ENCODE results near the gene ACP4. TPM values are rescaled to one million over a fixed set of nuclear protein-coding genes. Genes with fewer than 3 reads are reported as not detected.

The ACP4 gene
- total RNA-seq, 1 donor from 2014 or later, result not detected

DNA sequence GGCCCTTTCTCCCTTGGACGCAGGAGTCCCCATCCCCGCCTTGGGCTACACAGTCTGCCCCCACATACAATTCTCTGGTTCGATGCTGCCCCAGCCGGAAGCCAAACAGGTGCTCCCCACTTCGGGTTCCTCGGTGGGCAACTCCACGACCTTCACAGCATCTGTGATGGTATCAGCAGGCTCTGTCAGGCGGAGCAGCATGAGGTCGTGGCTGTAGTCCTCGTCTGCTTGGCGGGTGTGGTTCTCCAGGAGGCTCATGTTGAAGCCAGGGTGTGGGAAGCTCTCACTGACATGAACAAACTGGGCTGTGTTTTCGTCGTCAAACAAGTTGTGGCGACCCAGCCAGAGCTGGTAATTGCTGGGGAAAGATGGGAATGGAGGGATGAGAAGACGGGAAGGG, 29.9 kb downstream of the ACP4 start:
- H3K27ac Mint-ChIP-seq (ENCODE audit: unreplicated experiment), result no peak overlapping the region
- no peak for DNase-seq (ENCODE audit: low spot score)
- no peak overlapping the region for H3K4me3 Mint-ChIP-seq (ENCODE audit: unreplicated experiment)
- H3K9me3 Mint-ChIP-seq (ENCODE audit: low read depth), result no peaks in the 10 kb centered on the region
- TF ChIP-seq, protein P1, sequence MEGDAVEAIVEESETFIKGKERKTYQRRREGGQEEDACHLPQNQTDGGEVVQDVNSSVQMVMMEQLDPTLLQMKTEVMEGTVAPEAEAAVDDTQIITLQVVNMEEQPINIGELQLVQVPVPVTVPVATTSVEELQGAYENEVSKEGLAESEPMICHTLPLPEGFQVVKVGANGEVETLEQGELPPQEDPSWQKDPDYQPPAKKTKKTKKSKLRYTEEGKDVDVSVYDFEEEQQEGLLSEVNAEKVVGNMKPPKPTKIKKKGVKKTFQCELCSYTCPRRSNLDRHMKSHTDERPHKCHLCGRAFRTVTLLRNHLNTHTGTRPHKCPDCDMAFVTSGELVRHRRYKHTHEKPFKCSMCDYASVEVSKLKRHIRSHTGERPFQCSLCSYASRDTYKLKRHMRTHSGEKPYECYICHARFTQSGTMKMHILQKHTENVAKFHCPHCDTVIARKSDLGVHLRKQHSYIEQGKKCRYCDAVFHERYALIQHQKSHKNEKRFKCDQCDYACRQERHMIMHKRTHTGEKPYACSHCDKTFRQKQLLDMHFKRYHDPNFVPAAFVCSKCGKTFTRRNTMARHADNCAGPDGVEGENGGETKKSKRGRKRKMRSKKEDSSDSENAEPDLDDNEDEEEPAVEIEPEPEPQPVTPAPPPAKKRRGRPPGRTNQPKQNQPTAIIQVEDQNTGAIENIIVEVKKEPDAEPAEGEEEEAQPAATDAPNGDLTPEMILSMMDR (IDR thresholded peaks at IDR 0.05), result no peak
- peaks cover 69% of the 10 kb centered on the region for H3K27me3 Mint-ChIP-seq (ENCODE audit: low read depth)
- H3K4me1 Mint-ChIP-seq (ENCODE audit: low read depth), result peaks cover 13% of the 10 kb centered on the region
- H3K36me3 Mint-ChIP-seq (ENCODE audit: low read depth), result peaks cover 1% of the 10 kb centered on the region

DNA sequence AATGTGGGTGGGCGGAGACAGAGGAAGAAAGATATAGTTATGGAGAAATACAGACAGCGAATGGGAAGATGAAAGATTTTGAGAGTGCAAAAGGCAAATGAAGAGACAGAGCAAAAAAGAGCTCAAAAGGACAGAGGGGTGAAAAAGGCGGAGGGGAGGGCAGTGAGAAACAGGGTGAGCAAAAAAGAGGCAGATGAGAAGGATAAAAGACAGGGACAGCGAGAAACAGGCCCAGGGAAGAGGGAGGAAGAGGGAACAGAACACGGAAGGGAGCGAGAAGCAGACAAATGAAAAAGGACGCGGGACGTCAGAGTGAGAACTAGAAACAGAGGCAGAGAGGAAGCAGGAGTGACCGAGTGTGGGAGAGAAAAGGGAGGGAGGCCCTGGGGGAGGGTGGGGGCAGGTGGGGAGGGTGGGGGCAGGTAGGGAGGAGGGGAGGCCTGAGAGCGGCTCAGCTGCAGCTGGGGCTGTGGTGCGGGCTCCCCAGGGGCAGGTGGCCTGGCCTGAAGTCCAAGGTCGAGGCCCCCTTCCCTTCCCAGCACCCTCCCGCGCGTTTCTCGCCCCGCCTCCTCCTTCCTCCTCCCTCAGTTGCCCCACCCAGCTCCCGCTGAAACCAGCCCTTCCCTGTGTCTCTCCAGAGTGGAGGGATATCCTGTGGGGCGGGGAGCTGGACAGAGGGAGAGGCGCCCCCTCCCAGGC, 30.5 kb downstream of the ACP4 start:
- peaks cover 66% of the 10 kb centered on the region for H3K27me3 Mint-ChIP-seq (ENCODE audit: low read depth)
- TF ChIP-seq, protein P1 (IDR thresholded peaks at IDR 0.05), result no peak
- peaks cover 13% of the 10 kb centered on the region for H3K4me1 Mint-ChIP-seq (ENCODE audit: low read depth)
- no peak overlapping the region for H3K27ac Mint-ChIP-seq (ENCODE audit: unreplicated experiment)
- DNase-seq (ENCODE audit: low spot score), result no peak
- no peak overlapping the region for H3K4me3 Mint-ChIP-seq (ENCODE audit: unreplicated experiment)
- no peaks in the 10 kb centered on the region for H3K9me3 Mint-ChIP-seq (ENCODE audit: low read depth)
- peaks cover 1% of the 10 kb centered on the region for H3K36me3 Mint-ChIP-seq (ENCODE audit: low read depth)

DNA sequence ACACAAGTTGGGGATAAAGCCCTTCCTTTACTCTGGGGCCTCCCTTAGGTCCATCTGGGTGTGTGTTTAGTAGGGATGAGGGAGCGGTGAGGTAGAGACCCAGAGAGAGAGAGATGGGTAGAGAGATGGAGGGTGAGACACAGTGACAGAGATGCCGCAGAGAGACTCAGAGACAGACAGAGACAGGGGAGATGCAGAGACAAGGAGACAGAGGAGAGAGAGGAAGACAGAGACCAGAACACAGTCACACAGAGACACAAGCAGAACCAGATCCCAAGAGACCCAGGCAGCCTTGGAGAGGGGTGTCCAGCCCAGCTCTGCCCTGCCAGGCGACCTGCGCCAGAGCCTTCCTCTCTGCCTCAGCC, 31.0 kb downstream of the ACP4 start:
- Mint-ChIP-seq H3K27me3 (ENCODE audit: low read depth) (peaks cover 68% of the 10 kb centered on the region), H3K36me3 (ENCODE audit: low read depth) (peaks cover under 1% of the 10 kb centered on the region), H3K4me3 (ENCODE audit: unreplicated experiment) (no peak overlapping the region), H3K9me3 (ENCODE audit: low read depth) (no peaks in the 10 kb centered on the region), H3K4me1 (ENCODE audit: low read depth) (peaks cover 13% of the 10 kb centered on the region), H3K27ac (ENCODE audit: unreplicated experiment) (no peak overlapping the region)
- TF ChIP-seq, protein P1 (IDR thresholded peaks at IDR 0.05), result no peak
- DNase-seq (ENCODE audit: low spot score), result no peak

DNA sequence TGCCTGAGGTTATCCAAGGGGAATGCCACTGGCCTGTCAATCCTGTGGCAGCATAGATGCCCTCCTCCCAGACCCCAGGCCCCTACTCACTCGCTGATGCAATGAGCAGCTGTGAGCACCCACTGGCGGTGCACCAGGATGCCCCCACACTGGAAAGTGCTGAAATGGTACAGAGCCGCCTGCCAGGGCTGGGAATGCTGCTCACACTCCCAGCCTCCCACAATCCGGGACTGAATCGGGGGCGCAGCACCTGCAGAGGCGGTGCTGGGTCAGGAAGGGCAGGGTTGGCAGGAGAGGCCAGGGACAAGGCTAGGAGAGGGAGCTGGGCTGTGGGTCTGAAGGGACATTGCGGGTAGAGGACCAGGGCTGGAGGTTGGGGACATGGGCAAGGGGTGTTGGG, 31.4 kb downstream of the ACP4 start:
- H3K4me1 Mint-ChIP-seq (ENCODE audit: low read depth), result peaks cover 13% of the 10 kb centered on the region
- no peak overlapping the region for H3K4me3 Mint-ChIP-seq (ENCODE audit: unreplicated experiment)
- TF ChIP-seq, protein P1 (IDR thresholded peaks at IDR 0.05), result no peak
- no peaks in the 10 kb centered on the region for H3K9me3 Mint-ChIP-seq (ENCODE audit: low read depth)
- DNase-seq (ENCODE audit: low spot score), result peak; percentile 58
- H3K36me3 Mint-ChIP-seq (ENCODE audit: low read depth), result no peaks in the 10 kb centered on the region
- H3K27ac Mint-ChIP-seq (ENCODE audit: unreplicated experiment), result no peak overlapping the region
- H3K27me3 Mint-ChIP-seq (ENCODE audit: low read depth), result peaks cover 67% of the 10 kb centered on the region

DNA sequence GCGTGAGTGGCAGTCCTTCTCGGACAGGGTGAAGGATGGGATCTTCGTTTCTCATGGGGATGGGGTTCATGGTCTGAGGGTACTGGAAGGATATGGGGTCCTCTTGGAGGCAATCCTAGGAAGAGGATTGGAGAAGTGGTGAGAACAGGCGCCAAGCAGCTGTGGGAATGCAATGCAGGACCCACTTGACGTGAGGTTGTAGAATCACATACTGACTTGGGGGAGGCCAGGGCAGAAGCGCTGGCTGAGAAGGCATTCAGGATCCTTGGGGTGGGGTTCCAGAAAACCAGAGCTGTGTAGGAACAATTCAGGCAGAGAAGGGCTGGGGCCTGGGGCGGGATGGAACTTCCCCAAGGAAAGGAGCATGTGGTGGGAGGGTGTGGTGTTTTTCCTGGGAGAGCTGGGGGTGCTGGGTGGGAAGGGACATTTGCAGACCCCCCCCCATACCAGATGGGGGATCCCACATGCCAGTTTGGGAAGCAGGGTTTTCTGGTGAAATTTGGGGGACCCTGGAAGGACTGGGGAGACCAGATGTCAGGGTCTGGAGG, 32.5 kb downstream of the ACP4 start:
- Mint-ChIP-seq H3K36me3 (ENCODE audit: low read depth) (no peaks in the 10 kb centered on the region), H3K27ac (ENCODE audit: unreplicated experiment) (no peak overlapping the region), H3K4me3 (ENCODE audit: unreplicated experiment) (no peak overlapping the region), H3K9me3 (ENCODE audit: low read depth) (no peaks in the 10 kb centered on the region), H3K4me1 (ENCODE audit: low read depth) (peaks cover 13% of the 10 kb centered on the region), H3K27me3 (ENCODE audit: low read depth) (peaks cover 63% of the 10 kb centered on the region)
- TF ChIP-seq, protein P1 (IDR thresholded peaks at IDR 0.05), result no peak
- DNase-seq (ENCODE audit: low spot score), result peak; percentile 26

Data from chondrocyte (in vitro differentiated cells).